Motor neuron (in vitro differentiated cells): ENCODE data around the gene TMEM231. TPM values are rescaled to one million over a fixed set of nuclear protein-coding genes. Genes with fewer than 3 reads are reported as not detected.
"Not testable (repeated sequence)": the region's sequence is repeated elsewhere in the genome, so short reads cannot be mapped to it uniquely, and the experiment has no call there.

Experiments used
- ATAC-seq, 8 experiments: fragments of 200-7000 bp; cut with Tn5 transposase; replicated peaks in 6 of 8; 2 replicates each; pipeline ENCODE4 v1.8.0; 2021; ENCODE audit warnings: mild to moderate bottlenecking in 8 of 8, moderate library complexity in 8 of 8
- H3K27ac ChIP-seq, 2 donors: fragments of 250-450 bp; sonication (Bioruptor Pico); 2 replicates each; pipeline ENCODE4 v1.9.0; 2021; ENCODE audit warnings: antibody characterized with exemption in 2 of 2, mild to moderate bottlenecking in 2 of 2, moderate library complexity in 1 of 2
- H3K4me1 ChIP-seq, 2 donors: fragments of 250-450 bp; sonication (Bioruptor Pico); replicated peaks in 1 of 2; 2 replicates each; pipeline ENCODE4 v1.6.1; 2021; ENCODE audit warnings: antibody characterized with exemption in 2 of 2, mild to moderate bottlenecking in 2 of 2, moderate library complexity in 1 of 2
- H3K4me3 ChIP-seq, 5 donors: fragments of 250-450 bp; sonication (Bioruptor Pico); 2 replicates each; pipeline ENCODE4 v1.9.0; 2021; ENCODE audit warnings: antibody characterized with exemption in 5 of 5, mild to moderate bottlenecking in 5 of 5, moderate library complexity in 4 of 5
- WGBS, 10 experiments: fragments of 450-650 bp; shearing (Covaris generic); methylation state at CpG; one replicate each; pipeline ENCODE4 v1.0.0; 2022; 5-methylcytosine and 5-hydroxymethylcytosine counted together
- in situ Hi-C, 9 experiments: fragments of 400-800 bp; cut with MboI; loops; one replicate each; pipeline ENCODE4 v1.15.0; 2021; ENCODE audit warnings: low sequenced_read_pairs in 9 of 9, low pct_unique_long_range_greater_than_20kb in 2 of 9; ENCODE audit not compliant: unreplicated experiment in 9 of 9
- total RNA-seq, 8 experiments: library from RNA; unstranded; fragments of 300-600 nt; gene quantifications; 2 replicates each; pipeline versions ENCODE4 v1.2.3 to v1.2.4, GENCODE V29; 2022

TMEM231 gene, protein sequence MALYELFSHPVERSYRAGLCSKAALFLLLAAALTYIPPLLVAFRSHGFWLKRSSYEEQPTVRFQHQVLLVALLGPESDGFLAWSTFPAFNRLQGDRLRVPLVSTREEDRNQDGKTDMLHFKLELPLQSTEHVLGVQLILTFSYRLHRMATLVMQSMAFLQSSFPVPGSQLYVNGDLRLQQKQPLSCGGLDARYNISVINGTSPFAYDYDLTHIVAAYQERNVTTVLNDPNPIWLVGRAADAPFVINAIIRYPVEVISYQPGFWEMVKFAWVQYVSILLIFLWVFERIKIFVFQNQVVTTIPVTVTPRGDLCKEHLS
- 10 to 100 TPM in 6 of 8 experiments, 1 to 10 TPM in 2; 7.8 to 66.5 (median 12.7) TPM for total RNA-seq

DNA sequence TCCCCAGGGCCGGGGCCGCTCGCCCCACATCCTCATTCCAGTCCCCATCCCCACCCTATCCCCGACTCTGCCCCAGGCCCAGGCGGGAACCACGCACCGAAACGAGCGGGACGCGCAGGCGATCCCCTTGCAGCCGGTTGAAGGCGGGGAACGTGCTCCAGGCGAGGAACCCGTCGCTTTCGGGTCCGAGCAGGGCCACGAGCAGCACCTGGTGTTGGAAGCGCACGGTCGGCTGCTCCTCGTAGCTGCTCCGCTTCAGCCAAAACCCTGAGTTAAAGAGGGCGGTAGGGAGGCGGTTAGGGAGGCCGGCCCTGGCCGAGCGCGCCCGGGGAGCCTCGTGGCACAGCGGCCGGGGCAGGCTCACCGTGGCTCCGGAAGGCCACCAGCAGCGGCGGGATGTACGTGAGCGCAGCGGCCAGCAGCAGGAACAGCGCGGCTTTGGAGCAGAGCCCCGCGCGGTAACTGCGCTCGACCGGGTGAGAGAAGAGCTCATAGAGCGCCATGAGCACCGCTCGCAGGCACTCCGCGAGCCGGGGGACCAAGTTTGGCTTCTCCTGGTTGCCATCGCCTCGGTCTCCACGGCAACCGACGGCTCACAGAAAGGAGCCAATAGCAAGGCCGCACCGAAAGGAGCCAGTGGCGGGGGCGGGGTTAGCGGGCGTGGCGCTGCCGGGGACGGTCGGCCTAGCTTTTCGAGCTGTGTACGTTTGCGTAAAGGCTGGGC lies at the start of gene TMEM231:
TMEM231 (minus strand) TSS at position 546 of the 724 bp plus-strand sequence; CDS start at position 503, 43 bp downstream.
- H3K27ac ChIP-seq = peak within 1 kb of the TSS; percentile 71 to 73
- WGBS, 10 experiments = 0 to 2% (median 0%) methylated on average over 1 to 21 of the region's 75 CpGs; no CpG with 5 or more reads in 5 of the 10 experiments
- peak; percentile 74 to 91 (median 88) for ATAC-seq
- peaks cover 8 to 13% of the 10 kb centered on the region in 2 donors for H3K4me1 ChIP-seq
- peak within 1 kb of the TSS; percentile 52 to 94 (median 67) for H3K4me3 ChIP-seq
- in situ Hi-C loops = no loop called here

DNA sequence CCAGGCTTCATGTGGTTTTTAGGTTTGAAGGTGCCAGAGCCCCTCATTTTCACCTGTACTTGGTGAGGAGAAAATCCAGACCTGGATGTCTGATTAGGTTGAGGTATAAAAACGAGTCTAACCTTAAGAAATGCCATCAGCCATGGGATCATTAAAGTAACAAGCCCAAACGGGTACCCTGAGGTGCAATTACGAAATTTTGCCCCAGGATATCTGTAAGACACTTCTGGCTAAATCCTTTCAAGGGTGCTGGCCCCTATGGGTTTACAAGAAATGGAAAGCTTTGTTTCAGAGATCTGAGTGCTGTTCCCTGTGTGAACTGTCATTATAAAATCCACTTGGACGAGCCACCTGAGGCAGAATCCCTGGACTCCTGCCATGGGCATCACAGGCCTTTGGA lies 47.2 kb upstream of the TMEM231 start:
- no peak for ATAC-seq
- in situ Hi-C loops = loop anchor here in 1 of 9 experiments (25.0 kb wide), 1 partner anchor 141 kb away; the partner anchor contains the start of gene TMEM170A

DNA sequence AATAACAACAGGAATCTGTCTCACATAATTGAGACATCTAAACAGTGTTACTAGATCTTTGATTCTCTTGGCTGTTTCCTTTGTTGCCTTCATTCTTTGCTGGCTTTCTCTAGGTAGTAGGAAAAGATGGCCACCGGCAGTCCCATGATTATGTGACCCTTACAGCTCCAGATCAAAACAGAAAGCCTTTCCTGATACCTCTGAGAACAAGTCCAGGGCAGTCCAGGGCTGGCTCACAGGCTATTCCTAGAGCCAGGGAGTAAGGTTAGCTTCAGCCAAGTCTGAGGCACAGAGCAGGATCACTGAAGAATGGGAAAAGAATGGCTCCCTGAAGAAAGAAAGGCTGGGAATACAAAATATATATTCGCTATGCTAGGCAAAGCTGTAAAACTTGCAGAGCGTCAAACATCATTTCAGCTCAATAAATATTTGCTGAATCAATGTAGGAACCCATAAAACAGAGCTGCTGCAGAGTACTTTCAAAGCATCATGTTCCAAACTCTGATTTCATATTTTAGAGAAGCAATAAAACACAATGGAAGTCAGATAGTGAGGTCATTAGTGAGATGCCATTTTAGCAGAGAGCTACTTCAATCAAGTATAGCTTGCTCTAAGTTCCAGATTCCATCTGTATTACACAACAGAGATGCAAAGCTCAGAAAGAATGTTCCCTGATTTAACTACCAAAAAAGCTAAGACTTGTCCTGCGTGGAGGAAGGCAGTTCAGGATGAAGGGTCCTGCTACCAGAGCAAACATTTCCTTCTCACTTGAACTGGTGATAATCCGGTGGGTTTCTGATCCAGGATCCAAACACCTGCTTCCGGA lies 43.6 kb upstream of the TMEM231 start:
- H3K4me3 ChIP-seq = no peak overlapping the region
- peaks cover 8 to 9% of the 10 kb centered on the region in 2 donors for H3K4me1 ChIP-seq
- in situ Hi-C loops = loop anchor here in 1 of 9 experiments (25.0 kb wide), 1 partner anchor 137 kb away; the partner anchor contains the start of gene TMEM170A
- 69 to 100% (median 96%) methylated on average over 2 to 6 of the region's 6 CpGs for WGBS, 10 experiments
- no peak for ATAC-seq
- no peak overlapping the region for H3K27ac ChIP-seq

More for the DNA sequence above, 47.2 kb upstream of the TMEM231 start:
- 71 to 100% (median 89%) methylated on average over 1 to 3 of the region's 4 CpGs; no CpG with 5 or more reads in 3 of the 10 experiments for WGBS, 10 experiments
- Histone ChIP-seq H3K4me1 (no peaks in the 10 kb centered on the region), H3K27ac (no peak overlapping the region), H3K4me3 (no peak overlapping the region)

DNA sequence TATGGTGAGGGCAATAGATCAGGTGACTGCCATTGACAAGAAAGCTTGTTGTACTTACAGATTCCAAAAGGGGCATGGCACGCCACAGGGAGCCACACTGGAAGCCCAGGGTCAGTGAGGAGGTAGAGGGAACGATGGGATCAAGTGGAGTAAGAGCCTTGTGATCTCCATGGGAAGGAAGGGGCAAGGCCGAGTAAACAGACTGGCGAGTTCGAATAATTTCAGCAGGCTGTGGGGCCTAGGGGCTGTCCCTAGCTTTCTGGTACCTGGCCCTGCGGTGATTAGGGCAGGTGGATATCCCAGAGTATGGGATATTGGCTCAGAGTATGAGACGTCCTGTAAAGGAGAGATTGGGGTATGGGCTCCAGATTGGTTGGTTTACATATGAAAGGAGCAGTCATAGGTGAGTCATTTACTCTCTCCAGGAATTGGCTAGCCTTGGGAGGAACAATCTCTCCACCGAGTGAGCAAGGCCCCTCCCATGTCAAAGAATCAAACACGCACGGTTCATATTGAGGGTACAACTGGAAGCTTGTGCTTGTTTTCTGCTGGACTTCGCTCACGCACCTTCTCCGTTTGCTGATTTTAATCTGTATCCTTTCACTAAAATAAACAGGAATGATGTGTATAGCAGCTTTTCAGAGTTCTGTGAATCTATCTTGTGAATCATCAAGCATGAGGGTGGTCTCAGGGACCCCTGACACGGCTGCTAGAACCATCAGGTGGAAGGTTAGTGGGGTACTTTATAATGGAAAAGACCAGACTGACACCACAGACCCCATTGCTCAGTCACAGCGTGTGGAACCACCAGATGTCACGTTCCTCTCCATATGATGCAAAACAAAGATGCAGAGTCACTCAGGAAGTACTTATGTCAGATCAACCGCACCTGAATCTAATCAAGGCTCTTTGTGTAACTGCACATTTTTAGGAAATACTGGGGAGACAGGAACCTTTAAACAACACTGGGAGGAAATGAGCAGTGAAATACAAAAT lies 38.1 kb upstream of the TMEM231 start:
- Histone ChIP-seq H3K27ac (peak overlapping the region; percentile 68 to 76), H3K4me1 (peaks cover 17 to 27% of the 10 kb centered on the region in 2 donors), H3K4me3 (no peak overlapping the region)
- in situ Hi-C loops = no loop called here
- WGBS, 10 experiments = 37 to 94% (median 57%) methylated on average over 3 to 13 of the region's 17 CpGs; no CpG with 5 or more reads in 1 of the 10 experiments
- peak in 7 of 8 experiments; percentile 47 to 93 (median 92) for ATAC-seq

DNA sequence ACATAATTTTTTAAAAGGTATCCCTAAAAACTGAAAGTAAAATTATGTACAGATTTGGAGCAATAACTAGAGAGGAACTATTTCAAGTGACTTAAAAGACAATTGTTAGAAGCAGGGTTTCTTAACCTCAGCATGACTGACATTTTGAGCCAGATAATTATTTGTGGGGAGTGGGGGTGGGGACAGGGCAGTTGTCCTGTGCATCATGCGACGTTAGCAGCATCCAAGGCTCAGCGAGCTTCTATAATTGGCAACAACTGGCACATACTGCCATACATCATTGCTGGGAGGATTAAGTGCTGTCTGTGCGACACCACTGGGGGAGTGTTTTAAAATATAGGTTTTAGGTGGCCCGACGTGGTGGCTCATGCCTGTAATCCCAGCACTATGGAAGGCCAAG lies 37.3 kb upstream of the TMEM231 start:
- Histone ChIP-seq H3K27ac (no peak overlapping the region), H3K4me3 (no peak overlapping the region), H3K4me1 (peaks cover 17 to 27% of the 10 kb centered on the region in 2 donors)
- 70 to 100% (median 81%) methylated on average over 1 to 5 of the region's 6 CpGs; no CpG with 5 or more reads in 2 of the 10 experiments for WGBS, 10 experiments
- peak in 2 of 8 experiments; percentile 21 to 32 for ATAC-seq
- in situ Hi-C loops = no loop called here

DNA sequence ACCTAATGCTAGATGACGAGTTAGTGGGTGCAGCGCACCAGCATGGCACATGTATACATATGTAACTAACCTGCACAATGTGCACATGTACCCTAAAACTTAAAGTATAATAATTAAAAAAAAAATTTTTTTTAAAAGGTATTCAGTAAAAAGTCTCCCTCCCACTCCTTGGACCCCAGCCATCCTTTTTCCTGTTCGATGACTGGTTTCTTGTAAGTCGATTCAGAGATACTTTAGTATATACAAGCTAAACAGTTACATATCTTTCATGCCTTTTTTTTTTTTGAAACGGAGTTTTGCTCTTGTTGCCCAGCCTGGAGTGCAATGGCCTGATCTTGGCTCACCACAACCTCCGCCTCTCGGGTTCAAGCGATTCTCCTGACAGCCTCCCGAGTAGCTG lies 35.9 kb upstream of the TMEM231 start:
- ATAC-seq, in situ Hi-C loops, H3K27ac ChIP-seq, H3K4me3 ChIP-seq: not testable (repeated sequence)
- H3K4me1 ChIP-seq = peaks cover 17 to 27% of the 10 kb centered on the region in 2 donors
- WGBS, 10 experiments = 20 to 100% (median 87%) methylated on average over 1 to 4 of the region's 9 CpGs; no CpG with 5 or more reads in 2 of the 10 experiments

DNA sequence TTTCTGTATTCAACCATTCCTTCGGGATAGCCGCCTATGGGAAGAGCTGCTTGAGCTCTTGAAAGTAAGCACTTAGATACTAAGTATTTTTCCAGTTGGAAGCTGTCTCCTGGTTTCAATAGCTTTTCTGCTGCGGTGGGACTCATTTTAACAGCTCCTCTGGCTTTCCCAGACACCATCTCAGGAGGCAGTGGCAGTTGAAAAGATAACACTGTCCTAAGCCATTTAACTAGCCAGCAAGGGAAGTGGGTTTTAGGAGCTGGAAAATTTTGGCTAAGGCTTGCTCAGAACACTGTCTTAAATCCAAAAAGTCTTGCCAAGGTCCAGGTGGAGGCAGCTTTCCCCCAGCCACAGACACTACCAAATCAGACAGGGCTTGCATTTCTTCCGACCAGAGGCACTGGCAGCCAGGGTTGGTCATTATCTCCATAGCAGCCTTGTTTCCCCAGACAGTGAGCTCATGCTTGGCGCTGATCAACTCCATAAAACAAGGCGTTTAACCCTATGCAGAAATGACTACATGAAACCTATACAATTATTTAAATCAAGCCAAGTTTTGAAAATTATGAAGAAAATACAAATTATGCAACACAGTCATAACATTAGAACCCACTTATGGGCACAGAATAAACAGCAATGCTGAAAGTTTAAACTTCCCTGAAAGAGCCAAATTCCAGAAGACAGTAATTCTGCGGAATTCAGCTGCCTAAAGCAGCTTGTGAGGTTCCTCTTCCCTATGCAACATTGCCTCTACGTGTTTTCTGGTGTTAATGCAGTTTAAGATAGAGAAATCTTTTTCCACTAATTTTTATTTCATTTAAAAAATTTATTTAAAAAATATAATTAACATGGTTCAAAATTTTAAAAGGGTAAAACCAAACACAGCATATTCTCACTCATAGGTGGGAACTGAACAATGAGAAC lies 35.1 kb upstream of the TMEM231 start:
- Histone ChIP-seq H3K27ac (no peak overlapping the region), H3K4me1 (peaks cover 17 to 27% of the 10 kb centered on the region in 2 donors), H3K4me3 (no peak overlapping the region)
- peak in 4 of 8 experiments; percentile 80 to 97 (median 90) for ATAC-seq
- in situ Hi-C loops = no loop called here
- 0 to 93% (median 73%) methylated on average over 1 to 8 of the region's 8 CpGs for WGBS, 10 experiments

DNA sequence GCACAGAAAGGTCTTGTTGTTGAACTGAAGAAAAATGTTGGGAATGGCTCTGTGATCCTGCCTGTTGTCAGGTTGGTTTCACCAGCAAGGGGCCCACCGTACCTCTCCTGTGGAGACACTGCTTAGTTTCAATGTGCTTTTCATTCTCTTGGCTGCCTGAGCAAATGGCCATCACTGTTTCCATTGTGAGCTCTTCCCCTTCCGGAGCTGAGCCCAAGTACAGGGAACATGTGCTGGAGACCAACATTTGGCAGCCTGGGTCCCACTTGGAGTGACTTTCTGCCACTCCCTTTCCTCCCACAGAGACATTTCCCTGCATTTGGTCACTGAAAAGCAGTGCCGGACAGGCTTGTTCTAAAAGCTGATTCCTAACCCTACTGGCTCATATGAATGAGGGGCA lies 33.3 kb upstream of the TMEM231 start:
- in situ Hi-C loops = no loop called here
- ATAC-seq = no peak
- 0 to 100% (median 80%) methylated on average over 1 to 2 of the region's 3 CpGs; no CpG with 5 or more reads in 3 of the 10 experiments for WGBS, 10 experiments
- Histone ChIP-seq H3K27ac (no peak overlapping the region), H3K4me3 (no peak overlapping the region), H3K4me1 (peaks cover 5 to 14% of the 10 kb centered on the region in 2 donors)

DNA sequence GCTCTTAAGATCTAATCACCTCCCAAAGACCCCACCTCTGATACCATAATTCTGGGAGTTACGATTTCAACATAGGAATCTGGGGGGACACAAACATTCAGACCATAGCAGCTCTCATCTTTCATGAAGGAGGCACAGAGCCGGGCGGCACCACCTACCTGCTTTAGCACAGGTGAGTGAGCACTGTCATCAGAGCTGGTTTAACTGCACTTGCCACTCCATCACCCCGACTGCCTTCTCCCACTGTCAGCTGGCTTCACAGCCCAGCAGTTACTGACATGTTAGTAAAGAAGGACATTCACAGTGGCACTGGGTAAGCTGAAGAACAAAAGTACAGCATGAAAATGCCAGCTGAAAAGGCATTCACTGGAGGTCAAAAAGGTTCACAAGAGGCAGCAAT lies 32.7 kb upstream of the TMEM231 start:
- Histone ChIP-seq H3K4me3 (no peak overlapping the region), H3K27ac (no peak overlapping the region), H3K4me1 (peaks cover 0 to 8% of the 10 kb centered on the region in 2 donors)
- 60 to 100% (median 82%) methylated on average over 1 to 2 of the region's 4 CpGs; no CpG with 5 or more reads in 4 of the 10 experiments for WGBS, 10 experiments
- in situ Hi-C loops = no loop called here
- no peak for ATAC-seq

DNA sequence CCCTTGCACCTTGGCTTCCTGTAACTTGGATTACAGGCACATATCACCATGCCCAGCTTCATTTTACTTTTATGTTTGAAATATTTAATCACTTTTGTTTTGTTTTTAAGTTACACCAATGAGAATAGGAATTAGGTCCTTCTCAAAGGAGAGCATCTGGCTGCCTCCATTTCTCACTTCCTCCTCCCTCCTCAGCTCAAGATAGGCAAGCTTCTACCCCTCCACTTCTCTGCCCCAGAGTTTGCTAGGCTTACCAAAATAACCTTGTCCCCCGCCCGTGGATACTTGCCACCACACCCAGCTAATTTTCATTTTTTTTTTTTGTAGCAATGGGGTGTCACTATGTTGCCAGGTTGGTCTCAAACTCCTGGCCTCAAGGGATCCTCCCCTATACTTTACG lies 28.1 kb upstream of the TMEM231 start:
- Histone ChIP-seq H3K4me1 (peaks cover 0 to 5% of the 10 kb centered on the region in 2 donors), H3K4me3 (no peak overlapping the region), H3K27ac (no peak overlapping the region)
- in situ Hi-C loops = no loop called here
- 42 to 100% (median 88%) methylated on average over 1 to 3 of the region's 3 CpGs; no CpG with 5 or more reads in 2 of the 10 experiments for WGBS, 10 experiments
- ATAC-seq = no peak
